Activated CD8-positive, alpha-beta T cell treated with anti-CD3 and anti-CD28 coated beads for 36 hours (primary cell): ENCODE results near the gene SOHLH1. TPM values are rescaled to one million over a fixed set of nuclear protein-coding genes. Genes with fewer than 3 reads are reported as not detected.
"Not testable (repeated sequence)": the region's sequence is repeated elsewhere in the genome, so short reads cannot be mapped to it uniquely, and the experiment has no call there.

Source experiments
- ATAC-seq: fragments of 200-7000 bp; cut with Tn5 transposase; one replicate; pipeline ENCODE4 v1.10.0; 2021; ENCODE audit warnings: mild to moderate bottlenecking, moderate library complexity
- CTCF ChIA-PET: fragments of 350-600 bp; sonication (Branson Sonifier 250); formaldehyde crosslinking; loops from one replicate; lab custom pipeline; 2021; ENCODE audit warnings: antibody characterized with exemption; lab: Charles Lee
- POLR2A ChIA-PET: fragments of 350-600 bp; sonication (Branson Sonifier 250); formaldehyde crosslinking; loops from one replicate; lab custom pipeline; 2021; ENCODE audit warnings: antibody characterized with exemption; lab: Charles Lee
- DNase-seq: peaks from one replicate; pipeline ENCODE4 v3.0.0-alpha.2; 2020
- H3K27ac Mint-ChIP-seq: one replicate; pipeline ENCODE4 v1.8.0; 2021; ENCODE audit warnings: mild to moderate bottlenecking, mixed read lengths
- H3K27me3 Mint-ChIP-seq: one replicate; pipeline ENCODE4 v1.8.0; 2021; ENCODE audit warnings: mixed read lengths
- H3K36me3 Mint-ChIP-seq: one replicate; pipeline ENCODE4 v1.8.0; 2021; ENCODE audit warnings: low read depth, mixed read lengths
- H3K4me1 Mint-ChIP-seq: one replicate; pipeline ENCODE4 v1.8.0; 2021; ENCODE audit warnings: low read depth, mixed read lengths
- H3K4me3 Mint-ChIP-seq: one replicate; pipeline ENCODE4 v1.8.0; 2021; ENCODE audit warnings: mild to moderate bottlenecking, moderate library complexity, mixed read lengths
- H3K9me3 Mint-ChIP-seq: one replicate; pipeline ENCODE4 v1.8.0; 2021; ENCODE audit warnings: mixed read lengths
- intact Hi-C: fragments of 100-400 bp; cut with micrococcal nuclease; formaldehyde crosslinking; loops from one replicate; pipeline ENCODE4 v1.10.0; 2022
- total RNA-seq, 2 experiments: library from RNA; stranded (reverse); gene quantifications; one replicate each; pipeline ENCODE4 v1.2.3, GENCODE V29; 2021
- TF ChIP-seq, protein P1 (sequence below): fragments of 200-600 bp; IDR thresholded peaks from one replicate; pipeline ENCODE4 v1.8.0; 2022; ENCODE audit warnings: antibody characterized with exemption, mild to moderate bottlenecking

Gene SOHLH1
- total RNA-seq, 2 experiments from 2014 or later = not detected

DNA sequence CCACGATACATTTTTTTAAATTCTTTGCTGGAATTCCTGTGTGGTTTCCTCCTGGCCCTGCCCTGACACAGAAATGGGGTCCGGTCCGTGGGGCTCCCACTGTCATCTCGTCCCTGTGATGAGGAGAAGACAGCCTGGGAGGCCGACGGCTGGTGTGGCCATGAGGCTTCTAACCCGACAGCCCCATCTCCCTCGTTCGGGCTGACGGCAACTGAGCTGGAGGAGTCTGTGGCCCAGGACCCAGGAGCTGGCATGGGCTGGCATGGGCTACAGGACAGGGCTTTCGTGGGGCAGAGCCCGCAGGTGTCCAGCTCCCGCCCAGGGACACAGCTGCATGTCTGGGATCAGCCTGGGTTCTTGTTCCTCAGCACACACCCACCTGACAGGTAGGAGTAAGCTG is 22.4 kb downstream of the SOHLH1 start:
- ChIA-PET CTCF (no interaction called here), POLR2A (no interaction called here)
- TF ChIP-seq, protein P1, sequence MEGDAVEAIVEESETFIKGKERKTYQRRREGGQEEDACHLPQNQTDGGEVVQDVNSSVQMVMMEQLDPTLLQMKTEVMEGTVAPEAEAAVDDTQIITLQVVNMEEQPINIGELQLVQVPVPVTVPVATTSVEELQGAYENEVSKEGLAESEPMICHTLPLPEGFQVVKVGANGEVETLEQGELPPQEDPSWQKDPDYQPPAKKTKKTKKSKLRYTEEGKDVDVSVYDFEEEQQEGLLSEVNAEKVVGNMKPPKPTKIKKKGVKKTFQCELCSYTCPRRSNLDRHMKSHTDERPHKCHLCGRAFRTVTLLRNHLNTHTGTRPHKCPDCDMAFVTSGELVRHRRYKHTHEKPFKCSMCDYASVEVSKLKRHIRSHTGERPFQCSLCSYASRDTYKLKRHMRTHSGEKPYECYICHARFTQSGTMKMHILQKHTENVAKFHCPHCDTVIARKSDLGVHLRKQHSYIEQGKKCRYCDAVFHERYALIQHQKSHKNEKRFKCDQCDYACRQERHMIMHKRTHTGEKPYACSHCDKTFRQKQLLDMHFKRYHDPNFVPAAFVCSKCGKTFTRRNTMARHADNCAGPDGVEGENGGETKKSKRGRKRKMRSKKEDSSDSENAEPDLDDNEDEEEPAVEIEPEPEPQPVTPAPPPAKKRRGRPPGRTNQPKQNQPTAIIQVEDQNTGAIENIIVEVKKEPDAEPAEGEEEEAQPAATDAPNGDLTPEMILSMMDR = no peak
- Mint-ChIP-seq H3K4me1 (no peaks in the 10 kb centered on the region), H3K9me3 (no peaks in the 10 kb centered on the region), H3K27ac (no peak overlapping the region), H3K27me3 (peaks cover 3% of the 10 kb centered on the region), H3K36me3 (no peaks in the 10 kb centered on the region), H3K4me3 (no peak overlapping the region)
- DNase-seq (no peak), ATAC-seq (no peak)
- intact Hi-C loops = no loop called here

DNA sequence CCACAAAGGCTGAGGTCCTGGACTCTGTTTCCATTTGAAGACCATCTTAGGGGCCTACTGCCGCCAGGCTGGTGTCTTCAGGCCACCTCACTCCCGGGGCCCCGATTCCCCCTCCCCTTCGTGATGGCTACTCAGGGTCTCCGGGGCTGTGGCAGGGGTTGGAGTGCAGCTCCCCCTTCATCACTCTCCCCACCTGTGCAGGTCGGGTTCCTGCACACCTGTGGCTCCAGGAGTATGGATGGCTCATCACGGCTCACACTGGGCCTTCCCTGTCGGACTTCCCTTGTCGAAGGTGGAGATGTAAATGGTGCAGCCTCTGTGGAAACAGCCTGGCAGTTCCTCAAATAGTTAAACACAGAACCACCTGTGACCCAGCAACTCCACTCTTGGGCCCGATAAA is 24.3 kb downstream of the SOHLH1 start:
- DNase-seq (no peak), ATAC-seq (no peak)
- no peak overlapping the region for H3K27ac Mint-ChIP-seq
- intact Hi-C loops = no loop called here
- peaks cover 1% of the 10 kb centered on the region for H3K27me3 Mint-ChIP-seq
- no peaks in the 10 kb centered on the region for H3K9me3 Mint-ChIP-seq
- H3K36me3 Mint-ChIP-seq = no peaks in the 10 kb centered on the region
- TF ChIP-seq, protein P1 = no peak
- H3K4me1 Mint-ChIP-seq = no peaks in the 10 kb centered on the region
- H3K4me3 Mint-ChIP-seq = no peak overlapping the region
- CTCF ChIA-PET = no interaction called here
- POLR2A ChIA-PET = no interaction called here

DNA sequence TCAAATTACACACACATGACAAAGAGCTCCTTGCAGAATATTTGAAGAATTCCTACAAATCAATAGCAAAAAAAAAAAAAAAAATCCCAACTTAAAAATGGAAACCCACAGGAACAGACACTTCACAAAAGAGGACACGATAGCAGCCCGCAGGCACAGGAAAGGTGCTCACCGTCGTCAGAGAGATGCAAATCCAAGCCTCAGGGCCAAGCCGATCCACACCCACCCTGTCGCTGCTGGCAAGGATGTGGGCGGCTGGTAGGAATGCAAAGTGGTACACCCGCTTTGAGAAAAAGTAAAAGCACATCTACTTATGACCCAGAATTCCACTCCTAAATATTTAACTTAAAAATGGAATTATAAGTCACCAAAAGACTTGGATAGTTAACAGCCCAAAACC is 25.3 kb downstream of the SOHLH1 start:
- intact Hi-C loops = no loop called here
- ChIA-PET CTCF (no interaction called here), POLR2A (no interaction called here)
- DNase-seq = no peak
- Mint-ChIP-seq H3K27ac (no peak overlapping the region), H3K27me3 (peaks cover 4% of the 10 kb centered on the region), H3K4me1 (no peaks in the 10 kb centered on the region), H3K4me3 (no peak overlapping the region), H3K36me3 (no peaks in the 10 kb centered on the region), H3K9me3 (peaks cover 2% of the 10 kb centered on the region)
- no peak for ATAC-seq
- TF ChIP-seq, protein P1 = no peak

DNA sequence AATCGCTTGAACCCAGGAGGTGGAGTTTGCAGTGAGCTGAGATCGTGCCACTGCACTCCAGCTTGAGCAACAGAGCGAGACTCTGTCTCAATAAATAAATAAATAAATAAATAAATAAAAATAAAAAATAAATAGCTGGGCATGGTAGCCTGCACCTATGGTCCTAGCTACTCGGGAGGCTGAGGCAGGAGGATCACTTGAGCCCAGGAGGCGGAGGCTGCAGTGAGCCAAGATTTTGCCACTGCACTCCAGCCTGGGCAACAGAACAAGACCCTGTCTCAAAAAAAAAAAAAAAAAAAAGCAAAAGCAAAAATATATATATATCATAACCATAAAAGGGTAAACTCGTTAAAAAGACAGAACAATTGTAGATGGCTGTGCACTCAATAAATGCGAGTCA is 26.5 kb downstream of the SOHLH1 start:
- CTCF ChIA-PET, H3K27ac Mint-ChIP-seq, H3K4me1 Mint-ChIP-seq, H3K27me3 Mint-ChIP-seq, intact Hi-C loops, H3K36me3 Mint-ChIP-seq, POLR2A ChIA-PET, H3K4me3 Mint-ChIP-seq, H3K9me3 Mint-ChIP-seq, DNase-seq, ATAC-seq: not testable (repeated sequence)

DNA sequence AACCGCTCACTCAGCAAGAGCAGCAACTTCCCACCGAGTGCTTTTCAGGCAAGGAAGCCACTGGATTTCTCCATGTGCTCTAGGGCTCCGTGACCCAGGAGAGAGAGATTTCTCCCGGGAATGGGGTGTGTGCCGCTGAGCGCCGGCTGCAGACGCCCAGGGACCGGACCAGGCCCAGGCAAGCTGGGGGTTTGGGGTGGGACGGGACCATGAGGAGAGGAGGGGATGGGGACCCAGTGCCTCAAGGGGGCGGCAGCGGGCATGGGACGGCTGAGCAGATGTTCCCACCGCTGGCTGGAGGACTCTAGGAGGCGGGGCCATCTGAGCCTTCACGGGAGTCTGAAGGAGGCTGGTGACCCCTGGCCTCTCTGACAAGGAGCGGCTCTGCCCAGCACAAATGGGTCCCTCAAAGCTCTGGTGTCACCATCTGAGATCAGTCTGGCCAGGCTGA is 27.7 kb downstream of the SOHLH1 start:
- DNase-seq = peak; percentile 8
- intact Hi-C loops = no loop called here
- Mint-ChIP-seq H3K4me1 (no peaks in the 10 kb centered on the region), H3K4me3 (no peak overlapping the region), H3K27ac (no peak overlapping the region), H3K27me3 (peaks cover 5% of the 10 kb centered on the region), H3K36me3 (no peaks in the 10 kb centered on the region), H3K9me3 (peaks cover 2% of the 10 kb centered on the region)
- POLR2A ChIA-PET = no interaction called here
- TF ChIP-seq, protein P1 = no peak
- CTCF ChIA-PET = no interaction called here
- ATAC-seq = no peak
